ENCODE results near the gene LUC7L3.

GRCh38 chr17:50778471-50778870, 59.1 kb downstream of the LUC7L3 start:
- no peak for TF ChIP-seq EZH2 (IDR thresholded peaks at IDR 0.05; ENCODE audit: borderline replicate concordance, low read depth, low read length, severe bottlenecking)
- TF ChIP-seq, protein P1, sequence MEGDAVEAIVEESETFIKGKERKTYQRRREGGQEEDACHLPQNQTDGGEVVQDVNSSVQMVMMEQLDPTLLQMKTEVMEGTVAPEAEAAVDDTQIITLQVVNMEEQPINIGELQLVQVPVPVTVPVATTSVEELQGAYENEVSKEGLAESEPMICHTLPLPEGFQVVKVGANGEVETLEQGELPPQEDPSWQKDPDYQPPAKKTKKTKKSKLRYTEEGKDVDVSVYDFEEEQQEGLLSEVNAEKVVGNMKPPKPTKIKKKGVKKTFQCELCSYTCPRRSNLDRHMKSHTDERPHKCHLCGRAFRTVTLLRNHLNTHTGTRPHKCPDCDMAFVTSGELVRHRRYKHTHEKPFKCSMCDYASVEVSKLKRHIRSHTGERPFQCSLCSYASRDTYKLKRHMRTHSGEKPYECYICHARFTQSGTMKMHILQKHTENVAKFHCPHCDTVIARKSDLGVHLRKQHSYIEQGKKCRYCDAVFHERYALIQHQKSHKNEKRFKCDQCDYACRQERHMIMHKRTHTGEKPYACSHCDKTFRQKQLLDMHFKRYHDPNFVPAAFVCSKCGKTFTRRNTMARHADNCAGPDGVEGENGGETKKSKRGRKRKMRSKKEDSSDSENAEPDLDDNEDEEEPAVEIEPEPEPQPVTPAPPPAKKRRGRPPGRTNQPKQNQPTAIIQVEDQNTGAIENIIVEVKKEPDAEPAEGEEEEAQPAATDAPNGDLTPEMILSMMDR (IDR thresholded peaks at IDR 0.05; ENCODE audit: borderline replicate concordance, extremely low read depth, low read length, poor library complexity, severe bottlenecking): no peak
